OCI-LY7 (cell line): Measurements from ENCODE around the gene BTRC.

Source experiments
- EZH2phosphoT487 ChIP-seq: fragments of 200-600 bp; sonication (generic); IDR thresholded peaks from 2 replicates; pipeline ENCODE4 v1.6.1; 2018; ENCODE audit warnings: low read depth, borderline replicate concordance, mild to moderate bottlenecking, mixed run types, antibody characterized with exemption, low read length, moderate library complexity, mixed read lengths
- TF ChIP-seq, protein P1 (sequence below): fragments of 200-600 bp; sonication (generic); conservative IDR thresholded peaks from 2 replicates; pipeline ENCODE4 v1.5.1; 2014; ENCODE audit warnings: mild to moderate bottlenecking, antibody characterized with exemption, low read length, moderate library complexity, mixed read lengths

DNA sequence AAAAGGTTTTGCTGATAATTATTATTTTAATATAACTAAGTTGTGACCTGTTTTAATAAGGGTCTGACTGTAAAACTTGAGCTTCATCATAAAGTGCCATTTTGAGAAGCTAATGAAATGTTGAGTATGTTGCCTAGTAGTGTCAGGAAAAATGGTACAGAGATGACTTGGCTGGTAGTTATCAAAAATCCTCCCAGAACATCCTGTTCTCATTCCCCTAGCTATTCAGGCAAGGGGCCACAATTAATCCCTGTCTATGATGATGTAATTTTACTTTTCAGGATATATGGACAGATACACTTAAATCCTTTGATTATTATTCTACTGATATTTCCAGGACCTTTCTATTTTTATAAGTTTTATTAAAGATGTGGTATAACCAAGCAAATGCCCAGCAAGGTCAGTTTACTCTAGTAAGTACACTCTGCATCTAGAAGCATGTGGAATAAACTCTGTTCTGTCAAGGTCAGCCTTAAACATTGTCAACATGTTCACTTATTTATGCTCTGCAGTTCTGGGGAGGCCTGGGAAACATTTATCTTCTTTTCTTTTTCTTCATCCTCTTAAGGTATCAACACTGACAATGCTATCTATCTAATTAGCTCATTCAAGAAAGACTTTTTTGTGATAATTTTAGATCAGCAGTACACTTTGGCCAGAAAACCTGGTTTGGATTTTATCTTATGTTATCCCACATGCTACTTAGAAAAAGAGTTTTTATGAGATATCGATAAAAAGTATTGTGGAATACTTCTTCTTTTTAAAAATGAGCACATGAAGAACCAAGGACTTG, 32.1 kb downstream of the BTRC start:
- TF ChIP-seq, protein P1, sequence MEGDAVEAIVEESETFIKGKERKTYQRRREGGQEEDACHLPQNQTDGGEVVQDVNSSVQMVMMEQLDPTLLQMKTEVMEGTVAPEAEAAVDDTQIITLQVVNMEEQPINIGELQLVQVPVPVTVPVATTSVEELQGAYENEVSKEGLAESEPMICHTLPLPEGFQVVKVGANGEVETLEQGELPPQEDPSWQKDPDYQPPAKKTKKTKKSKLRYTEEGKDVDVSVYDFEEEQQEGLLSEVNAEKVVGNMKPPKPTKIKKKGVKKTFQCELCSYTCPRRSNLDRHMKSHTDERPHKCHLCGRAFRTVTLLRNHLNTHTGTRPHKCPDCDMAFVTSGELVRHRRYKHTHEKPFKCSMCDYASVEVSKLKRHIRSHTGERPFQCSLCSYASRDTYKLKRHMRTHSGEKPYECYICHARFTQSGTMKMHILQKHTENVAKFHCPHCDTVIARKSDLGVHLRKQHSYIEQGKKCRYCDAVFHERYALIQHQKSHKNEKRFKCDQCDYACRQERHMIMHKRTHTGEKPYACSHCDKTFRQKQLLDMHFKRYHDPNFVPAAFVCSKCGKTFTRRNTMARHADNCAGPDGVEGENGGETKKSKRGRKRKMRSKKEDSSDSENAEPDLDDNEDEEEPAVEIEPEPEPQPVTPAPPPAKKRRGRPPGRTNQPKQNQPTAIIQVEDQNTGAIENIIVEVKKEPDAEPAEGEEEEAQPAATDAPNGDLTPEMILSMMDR, result no peak
- TF ChIP-seq EZH2phosphoT487, result no peak
